HepG2 (cell line): Measurements from ENCODE around the gene MICOS13. TPM values are rescaled to one million over a fixed set of nuclear protein-coding genes. Genes with fewer than 3 reads are reported as not detected.

Experiments used
- ATF4 ChIP-seq, 2 experiments: fragments of 450-650 bp in 1 of 2; sonication (generic) in 1 of 2; formaldehyde crosslinking; IDR thresholded peaks; 2 replicates each; pipeline versions ENCODE4 v1.5.0 to v1.8.0; 2020 to 2022; ENCODE audit warnings: mild to moderate bottlenecking in 1 of 2, missing genetic modification reagents in 1 of 2
- GMEB1 ChIP-seq: sonication (generic); formaldehyde crosslinking; IDR thresholded peaks from 2 replicates; pipeline ENCODE4 v1.5.1; 2020; ENCODE audit warnings: missing genetic modification reagents, mild to moderate bottlenecking, borderline replicate concordance
- ISL2 ChIP-seq: sonication (generic); formaldehyde crosslinking; IDR thresholded peaks from 2 replicates; pipeline ENCODE4 v1.5.0; 2020; ENCODE audit warnings: missing genetic modification reagents
- MAFF ChIP-seq: IDR thresholded peaks from 2 replicates; pipeline ENCODE4 v1.6.1; 2011; ENCODE audit warnings: low read depth, low read length, improper control_type of control experiment
- RERE ChIP-seq: IDR thresholded peaks from 2 replicates; pipeline ENCODE4 v1.6.1; 2016; ENCODE audit warnings: low read depth, missing genetic modification reagents, missing compliant biosample characterization
- ZFP62 ChIP-seq: sonication (generic); formaldehyde crosslinking; IDR thresholded peaks from 2 replicates; pipeline ENCODE4 v1.4.0; 2020; ENCODE audit warnings: missing genetic modification reagents
- ZNF430 ChIP-seq: sonication (generic); formaldehyde crosslinking; IDR thresholded peaks from 2 replicates; pipeline ENCODE4 v1.9.0; 2021; ENCODE audit warnings: mild to moderate bottlenecking, missing genetic modification reagents
- ZNF562 ChIP-seq: sonication (generic); formaldehyde crosslinking; IDR thresholded peaks from 2 replicates; pipeline ENCODE4 v1.8.0; 2022; ENCODE audit warnings: missing genetic modification reagents, borderline replicate concordance
- ZNF7 ChIP-seq: IDR thresholded peaks from 2 replicates; pipeline ENCODE4 v1.6.1; 2016; ENCODE audit warnings: missing biosample characterization, missing genetic modification reagents
- ZNF713 ChIP-seq: sonication (generic); formaldehyde crosslinking; IDR thresholded peaks from 2 replicates; pipeline ENCODE4 v1.4.0; 2020; ENCODE audit warnings: mild to moderate bottlenecking, missing genetic modification reagents
- ZSCAN29 ChIP-seq: sonication (generic); formaldehyde crosslinking; conservative IDR thresholded peaks from 2 replicates; pipeline ENCODE4 v1.4.0; 2020; ENCODE audit warnings: mild to moderate bottlenecking, missing genetic modification reagents
- ZZZ3 ChIP-seq: sonication (generic); formaldehyde crosslinking; IDR thresholded peaks from 2 replicates; pipeline ENCODE4 v1.4.0; 2020; ENCODE audit warnings: missing genetic modification reagents, mild to moderate bottlenecking, borderline replicate concordance
- polyA plus RNA-seq, 8 experiments: library from polyadenylated mRNA; depleted of rRNA in 3 of 8; stranded (reverse) in 7 of 8; unstranded in 1 of 8; fragments of >200 nt; fragmentation: Illumina TruSeq in 4 of 8; extraction: Trizol in 4 of 8; gene quantifications; 2 replicates each; pipeline versions ENCODE4 v1.2.1 to v1.2.3, GENCODE V29; 2011 to 2016; ENCODE audit warnings: low read depth in 4 of 8, missing spikeins in 1 of 8, mixed read lengths in 1 of 8; ENCODE audit not compliant: insufficient read depth in 1 of 8
- total RNA-seq, 5 experiments: library from RNA; depleted of rRNA; stranded (reverse); fragments of >200 nt; fragmentation: Illumina TruSeq; extraction: Trizol; gene quantifications; 2 replicates each; pipeline ENCODE4 v1.2.3, GENCODE V29; 2016; ENCODE audit warnings: low read depth in 1 of 5
- TF ChIP-seq, protein P1 (sequence below): IDR thresholded peaks from 2 replicates; pipeline ENCODE4 v1.6.1; 2016; ENCODE audit warnings: low read depth, borderline replicate concordance
- TF ChIP-seq, protein P2 (sequence below): sonication (generic); IDR thresholded peaks from 2 replicates; pipeline ENCODE4 v1.6.1; 2016; ENCODE audit warnings: low read depth, borderline replicate concordance
- TF ChIP-seq, protein P3 (sequence below): sonication (generic); formaldehyde crosslinking; IDR thresholded peaks from 2 replicates; pipeline ENCODE4 v1.4.0; 2020; ENCODE audit warnings: mild to moderate bottlenecking, missing genetic modification reagents

Gene MICOS13
- total and polyA plus RNA-seq, 2 of the 13 experiments (the other 11 are each of a cell fraction or from before 2014, with no cell fraction given), result 28.8 to 35.4 TPM

DNA sequence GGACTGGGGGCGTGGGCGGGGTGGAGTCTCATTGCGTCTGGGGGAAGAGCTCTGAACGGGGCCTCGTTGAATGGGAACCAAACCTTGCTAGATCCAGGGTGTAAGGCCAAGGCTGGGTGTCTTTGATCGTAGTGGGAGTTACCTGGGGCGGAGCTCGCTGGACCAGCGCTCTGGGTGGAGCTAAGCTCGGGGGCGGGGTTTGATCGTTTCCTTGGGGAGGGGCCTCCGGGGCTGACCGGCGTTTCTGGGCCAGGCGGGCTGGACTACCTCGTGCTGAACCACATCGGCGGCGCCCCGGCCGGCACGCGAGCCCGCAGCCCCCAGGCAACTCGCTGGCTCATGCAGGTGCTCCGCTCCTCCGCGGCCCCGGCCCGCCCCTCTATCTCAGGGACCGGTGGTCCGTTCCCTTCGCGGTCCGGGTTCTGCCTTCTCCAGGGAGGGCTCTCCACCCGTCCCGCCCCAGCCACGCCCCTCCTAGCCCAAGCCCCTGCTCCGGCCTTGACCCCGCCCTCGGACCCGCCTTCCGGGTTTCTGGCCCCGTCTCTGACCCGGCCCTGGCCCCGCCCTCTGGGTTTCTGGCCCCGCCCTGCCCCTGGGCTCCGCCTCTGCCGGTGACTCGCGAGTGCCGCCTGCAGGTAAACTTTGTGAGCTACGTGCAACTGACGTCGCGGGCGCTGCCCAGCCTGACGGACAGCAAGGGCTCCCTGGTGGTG is 6.5 kb upstream of the MICOS13 start (continued):
- TF ChIP-seq GMEB1 (CRISPR knock-in tag), result peak; percentile 70
- no peak for TF ChIP-seq ZFP62 (CRISPR knock-in tag)
- no peak for TF ChIP-seq RERE (CRISPR knock-in tag)
- TF ChIP-seq ATF4 (CRISPR knock-in tag; IDR thresholded peaks at IDR 0.05), result no peak
- TF ChIP-seq, protein P1, sequence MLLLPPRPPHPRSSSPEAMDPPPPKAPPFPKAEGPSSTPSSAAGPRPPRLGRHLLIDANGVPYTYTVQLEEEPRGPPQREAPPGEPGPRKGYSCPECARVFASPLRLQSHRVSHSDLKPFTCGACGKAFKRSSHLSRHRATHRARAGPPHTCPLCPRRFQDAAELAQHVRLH (CRISPR knock-in tag), result no peak; the same call in 1 of the 2 replicates
- TF ChIP-seq ZZZ3, result no peak
- TF ChIP-seq, protein P2, sequence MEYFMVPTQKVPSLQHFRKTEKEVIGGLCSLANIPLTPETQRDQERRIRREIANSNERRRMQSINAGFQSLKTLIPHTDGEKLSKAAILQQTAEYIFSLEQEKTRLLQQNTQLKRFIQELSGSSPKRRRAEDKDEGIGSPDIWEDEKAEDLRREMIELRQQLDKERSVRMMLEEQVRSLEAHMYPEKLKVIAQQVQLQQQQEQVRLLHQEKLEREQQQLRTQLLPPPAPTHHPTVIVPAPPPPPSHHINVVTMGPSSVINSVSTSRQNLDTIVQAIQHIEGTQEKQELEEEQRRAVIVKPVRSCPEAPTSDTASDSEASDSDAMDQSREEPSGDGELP, result 0 out of 2 replicates have a peak, but pooled peaks have one; percentile 4
- TF ChIP-seq ISL2 (CRISPR knock-in tag), result no peak
- no peak for TF ChIP-seq ZNF562
- TF ChIP-seq, protein P3, sequence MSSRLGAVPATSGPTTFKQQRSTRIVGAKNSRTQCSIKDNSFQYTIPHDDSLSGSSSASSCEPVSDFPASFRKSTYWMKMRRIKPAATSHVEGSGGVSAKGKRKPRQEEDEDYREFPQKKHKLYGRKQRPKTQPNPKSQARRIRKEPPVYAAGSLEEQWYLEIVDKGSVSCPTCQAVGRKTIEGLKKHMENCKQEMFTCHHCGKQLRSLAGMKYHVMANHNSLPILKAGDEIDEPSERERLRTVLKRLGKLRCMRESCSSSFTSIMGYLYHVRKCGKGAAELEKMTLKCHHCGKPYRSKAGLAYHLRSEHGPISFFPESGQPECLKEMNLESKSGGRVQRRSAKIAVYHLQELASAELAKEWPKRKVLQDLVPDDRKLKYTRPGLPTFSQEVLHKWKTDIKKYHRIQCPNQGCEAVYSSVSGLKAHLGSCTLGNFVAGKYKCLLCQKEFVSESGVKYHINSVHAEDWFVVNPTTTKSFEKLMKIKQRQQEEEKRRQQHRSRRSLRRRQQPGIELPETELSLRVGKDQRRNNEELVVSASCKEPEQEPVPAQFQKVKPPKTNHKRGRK (CRISPR knock-in tag), result no peak
- no peak for TF ChIP-seq ZNF430 (CRISPR knock-in tag)
- TF ChIP-seq ZNF7 (CRISPR knock-in tag), result no peak
- no peak for TF ChIP-seq MAFF
- peak; percentile 39; the same call in 1 of the 2 replicates for TF ChIP-seq ZNF713 (CRISPR knock-in tag)
- TF ChIP-seq ZSCAN29 (CRISPR knock-in tag), result no peak
